ENCODE results near the gene FAM20C.

Gene FAM20C

DNA sequence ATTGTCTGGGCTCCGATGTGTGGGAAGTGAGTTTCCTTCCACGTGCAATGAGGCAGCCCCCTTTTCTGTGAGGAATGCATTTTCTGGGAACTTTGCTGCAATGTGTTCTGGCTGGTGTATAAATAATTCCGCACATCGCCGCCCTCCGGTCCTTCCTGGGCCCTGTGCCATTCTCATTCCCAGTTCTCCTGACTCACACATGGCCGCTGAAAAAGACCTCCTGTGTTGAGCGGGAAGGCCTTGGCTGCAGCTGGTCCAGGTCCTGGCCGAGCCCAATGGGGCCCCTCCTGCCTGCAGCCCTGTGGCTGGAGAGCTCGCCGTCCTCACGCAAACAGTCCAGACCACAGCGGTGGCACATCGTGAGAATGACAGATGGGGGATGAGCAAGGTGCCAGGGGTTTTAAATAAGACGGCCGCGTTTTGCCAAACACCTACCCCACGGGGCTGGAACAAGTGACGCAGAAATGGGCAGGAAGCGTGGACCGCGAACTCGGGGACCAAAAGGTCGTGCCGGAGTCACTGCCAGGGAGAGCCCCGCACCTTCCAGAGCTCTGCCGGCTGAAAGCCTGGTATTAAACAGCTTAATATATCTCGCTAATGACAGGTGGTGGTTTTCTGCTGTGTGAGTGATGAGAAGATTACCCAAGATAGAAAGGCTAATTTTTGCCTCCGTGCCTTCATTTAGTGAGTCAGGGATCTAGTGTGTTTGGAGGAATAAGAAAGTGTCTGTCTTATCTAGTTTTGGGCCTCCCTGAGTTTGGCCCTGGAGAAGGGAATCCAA lies 37.0 kb downstream of the FAM20C start (continued):
- TF ChIP-seq, protein P1, sequence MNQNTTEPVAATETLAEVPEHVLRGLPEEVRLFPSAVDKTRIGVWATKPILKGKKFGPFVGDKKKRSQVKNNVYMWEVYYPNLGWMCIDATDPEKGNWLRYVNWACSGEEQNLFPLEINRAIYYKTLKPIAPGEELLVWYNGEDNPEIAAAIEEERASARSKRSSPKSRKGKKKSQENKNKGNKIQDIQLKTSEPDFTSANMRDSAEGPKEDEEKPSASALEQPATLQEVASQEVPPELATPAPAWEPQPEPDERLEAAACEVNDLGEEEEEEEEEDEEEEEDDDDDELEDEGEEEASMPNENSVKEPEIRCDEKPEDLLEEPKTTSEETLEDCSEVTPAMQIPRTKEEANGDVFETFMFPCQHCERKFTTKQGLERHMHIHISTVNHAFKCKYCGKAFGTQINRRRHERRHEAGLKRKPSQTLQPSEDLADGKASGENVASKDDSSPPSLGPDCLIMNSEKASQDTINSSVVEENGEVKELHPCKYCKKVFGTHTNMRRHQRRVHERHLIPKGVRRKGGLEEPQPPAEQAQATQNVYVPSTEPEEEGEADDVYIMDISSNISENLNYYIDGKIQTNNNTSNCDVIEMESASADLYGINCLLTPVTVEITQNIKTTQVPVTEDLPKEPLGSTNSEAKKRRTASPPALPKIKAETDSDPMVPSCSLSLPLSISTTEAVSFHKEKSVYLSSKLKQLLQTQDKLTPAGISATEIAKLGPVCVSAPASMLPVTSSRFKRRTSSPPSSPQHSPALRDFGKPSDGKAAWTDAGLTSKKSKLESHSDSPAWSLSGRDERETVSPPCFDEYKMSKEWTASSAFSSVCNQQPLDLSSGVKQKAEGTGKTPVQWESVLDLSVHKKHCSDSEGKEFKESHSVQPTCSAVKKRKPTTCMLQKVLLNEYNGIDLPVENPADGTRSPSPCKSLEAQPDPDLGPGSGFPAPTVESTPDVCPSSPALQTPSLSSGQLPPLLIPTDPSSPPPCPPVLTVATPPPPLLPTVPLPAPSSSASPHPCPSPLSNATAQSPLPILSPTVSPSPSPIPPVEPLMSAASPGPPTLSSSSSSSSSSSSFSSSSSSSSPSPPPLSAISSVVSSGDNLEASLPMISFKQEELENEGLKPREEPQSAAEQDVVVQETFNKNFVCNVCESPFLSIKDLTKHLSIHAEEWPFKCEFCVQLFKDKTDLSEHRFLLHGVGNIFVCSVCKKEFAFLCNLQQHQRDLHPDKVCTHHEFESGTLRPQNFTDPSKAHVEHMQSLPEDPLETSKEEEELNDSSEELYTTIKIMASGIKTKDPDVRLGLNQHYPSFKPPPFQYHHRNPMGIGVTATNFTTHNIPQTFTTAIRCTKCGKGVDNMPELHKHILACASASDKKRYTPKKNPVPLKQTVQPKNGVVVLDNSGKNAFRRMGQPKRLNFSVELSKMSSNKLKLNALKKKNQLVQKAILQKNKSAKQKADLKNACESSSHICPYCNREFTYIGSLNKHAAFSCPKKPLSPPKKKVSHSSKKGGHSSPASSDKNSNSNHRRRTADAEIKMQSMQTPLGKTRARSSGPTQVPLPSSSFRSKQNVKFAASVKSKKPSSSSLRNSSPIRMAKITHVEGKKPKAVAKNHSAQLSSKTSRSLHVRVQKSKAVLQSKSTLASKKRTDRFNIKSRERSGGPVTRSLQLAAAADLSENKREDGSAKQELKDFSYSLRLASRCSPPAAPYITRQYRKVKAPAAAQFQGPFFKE (tag by site-specific recombination; IDR thresholded peaks at IDR 0.05; ENCODE audit: borderline replicate concordance): no peak
- TF ChIP-seq ZNF521 (tag by site-specific recombination; IDR thresholded peaks at IDR 0.05): no peak
- no peak for TF ChIP-seq ZNF658 (tag by site-specific recombination; IDR thresholded peaks at IDR 0.05)
- no peak for TF ChIP-seq ZNF223 (tag by site-specific recombination; IDR thresholded peaks at IDR 0.05)
- TF ChIP-seq ZFHX2 (tag by site-specific recombination; conservative IDR thresholded peaks at IDR 0.05): no peak
- TF ChIP-seq, protein P2, sequence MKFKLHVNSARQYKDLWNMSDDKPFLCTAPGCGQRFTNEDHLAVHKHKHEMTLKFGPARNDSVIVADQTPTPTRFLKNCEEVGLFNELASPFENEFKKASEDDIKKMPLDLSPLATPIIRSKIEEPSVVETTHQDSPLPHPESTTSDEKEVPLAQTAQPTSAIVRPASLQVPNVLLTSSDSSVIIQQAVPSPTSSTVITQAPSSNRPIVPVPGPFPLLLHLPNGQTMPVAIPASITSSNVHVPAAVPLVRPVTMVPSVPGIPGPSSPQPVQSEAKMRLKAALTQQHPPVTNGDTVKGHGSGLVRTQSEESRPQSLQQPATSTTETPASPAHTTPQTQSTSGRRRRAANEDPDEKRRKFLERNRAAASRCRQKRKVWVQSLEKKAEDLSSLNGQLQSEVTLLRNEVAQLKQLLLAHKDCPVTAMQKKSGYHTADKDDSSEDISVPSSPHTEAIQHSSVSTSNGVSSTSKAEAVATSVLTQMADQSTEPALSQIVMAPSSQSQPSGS (tag by site-specific recombination; IDR thresholded peaks at IDR 0.05; ENCODE audit: low read depth): no peak
- no peak for TF ChIP-seq ZNF610 (tag by site-specific recombination; IDR thresholded peaks at IDR 0.05; ENCODE audit: borderline replicate concordance)
- TF ChIP-seq, protein P3, sequence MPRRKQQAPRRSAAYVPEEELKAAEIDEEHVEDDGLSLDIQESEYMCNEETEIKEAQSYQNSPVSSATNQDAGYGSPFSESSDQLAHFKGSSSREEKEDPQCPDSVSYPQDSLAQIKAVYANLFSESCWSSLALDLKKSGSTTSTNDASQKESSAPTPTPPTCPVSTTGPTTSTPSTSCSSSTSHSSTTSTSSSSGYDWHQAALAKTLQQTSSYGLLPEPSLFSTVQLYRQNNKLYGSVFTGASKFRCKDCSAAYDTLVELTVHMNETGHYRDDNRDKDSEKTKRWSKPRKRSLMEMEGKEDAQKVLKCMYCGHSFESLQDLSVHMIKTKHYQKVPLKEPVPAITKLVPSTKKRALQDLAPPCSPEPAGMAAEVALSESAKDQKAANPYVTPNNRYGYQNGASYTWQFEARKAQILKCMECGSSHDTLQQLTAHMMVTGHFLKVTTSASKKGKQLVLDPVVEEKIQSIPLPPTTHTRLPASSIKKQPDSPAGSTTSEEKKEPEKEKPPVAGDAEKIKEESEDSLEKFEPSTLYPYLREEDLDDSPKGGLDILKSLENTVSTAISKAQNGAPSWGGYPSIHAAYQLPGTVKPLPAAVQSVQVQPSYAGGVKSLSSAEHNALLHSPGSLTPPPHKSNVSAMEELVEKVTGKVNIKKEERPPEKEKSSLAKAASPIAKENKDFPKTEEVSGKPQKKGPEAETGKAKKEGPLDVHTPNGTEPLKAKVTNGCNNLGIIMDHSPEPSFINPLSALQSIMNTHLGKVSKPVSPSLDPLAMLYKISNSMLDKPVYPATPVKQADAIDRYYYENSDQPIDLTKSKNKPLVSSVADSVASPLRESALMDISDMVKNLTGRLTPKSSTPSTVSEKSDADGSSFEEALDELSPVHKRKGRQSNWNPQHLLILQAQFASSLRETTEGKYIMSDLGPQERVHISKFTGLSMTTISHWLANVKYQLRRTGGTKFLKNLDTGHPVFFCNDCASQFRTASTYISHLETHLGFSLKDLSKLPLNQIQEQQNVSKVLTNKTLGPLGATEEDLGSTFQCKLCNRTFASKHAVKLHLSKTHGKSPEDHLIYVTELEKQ (tag by site-specific recombination; IDR thresholded peaks at IDR 0.05; ENCODE audit: borderline replicate concordance): no peak
- TF ChIP-seq KLF16 (tag by site-specific recombination; IDR thresholded peaks at IDR 0.05): no peak
- TF ChIP-seq FEZF1 (tag by site-specific recombination; IDR thresholded peaks at IDR 0.05): no peak
- TF ChIP-seq ZNF560 (tag by site-specific recombination; IDR thresholded peaks at IDR 0.05; ENCODE audit: borderline replicate concordance): no peak

DNA sequence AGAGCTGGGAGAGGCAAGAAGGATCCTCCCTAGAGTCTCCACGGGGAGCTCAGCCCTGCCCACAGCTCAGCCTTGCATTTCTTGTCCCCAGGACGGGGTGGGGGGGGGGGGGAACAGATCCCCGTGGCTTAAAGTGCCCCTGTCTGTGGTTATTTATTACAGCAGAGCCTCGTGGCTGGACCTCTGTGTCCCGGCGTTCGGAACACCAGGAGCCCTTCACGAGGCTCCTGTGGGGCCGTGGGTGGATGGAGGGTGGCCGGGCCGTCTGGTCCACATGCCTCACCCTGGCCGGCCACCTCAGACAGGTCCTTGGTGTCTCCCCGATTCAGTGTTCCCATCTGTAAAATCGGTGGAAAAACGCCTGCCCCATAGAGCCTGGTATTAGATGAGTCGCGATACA lies 37.9 kb downstream of the FAM20C start:
- Histone ChIP-seq H3K27ac (ENCODE audit: extremely low read depth, low read depth, low read length) (no peak overlapping the region), H3K4me3 (ENCODE audit: low read depth, low read length) (no peak overlapping the region), H3K9me3 (ENCODE audit: control insufficient read depth, insufficient read depth, low read depth, low read length) (no peaks in the 10 kb centered on the region), H3K4me1 (ENCODE audit: control insufficient read depth, insufficient read depth, low read length) (no peaks in the 10 kb centered on the region), H3K36me3 (ENCODE audit: control insufficient read depth in 2 of 2, insufficient read depth in 1 of 2, low read length in 2 of 2) (no peaks in the 10 kb centered on the region)
- POLR2A ChIA-PET: no interaction called here
- CTCF ChIA-PET: interaction anchor here (0.9 kb wide), 1 partner anchor 167 kb away, joined by 3 read pairs; no protein-coding TSS in a partner anchor
- TF ChIP-seq ZNF302 (tag by site-specific recombination; IDR thresholded peaks at IDR 0.05; ENCODE audit: low read depth): no peak
- no peak for TF ChIP-seq ZNF792 (tag by site-specific recombination; IDR thresholded peaks at IDR 0.05)
- no peak for TF ChIP-seq ZNF837 (tag by site-specific recombination; IDR thresholded peaks at IDR 0.05)
- TF ChIP-seq, protein P4, sequence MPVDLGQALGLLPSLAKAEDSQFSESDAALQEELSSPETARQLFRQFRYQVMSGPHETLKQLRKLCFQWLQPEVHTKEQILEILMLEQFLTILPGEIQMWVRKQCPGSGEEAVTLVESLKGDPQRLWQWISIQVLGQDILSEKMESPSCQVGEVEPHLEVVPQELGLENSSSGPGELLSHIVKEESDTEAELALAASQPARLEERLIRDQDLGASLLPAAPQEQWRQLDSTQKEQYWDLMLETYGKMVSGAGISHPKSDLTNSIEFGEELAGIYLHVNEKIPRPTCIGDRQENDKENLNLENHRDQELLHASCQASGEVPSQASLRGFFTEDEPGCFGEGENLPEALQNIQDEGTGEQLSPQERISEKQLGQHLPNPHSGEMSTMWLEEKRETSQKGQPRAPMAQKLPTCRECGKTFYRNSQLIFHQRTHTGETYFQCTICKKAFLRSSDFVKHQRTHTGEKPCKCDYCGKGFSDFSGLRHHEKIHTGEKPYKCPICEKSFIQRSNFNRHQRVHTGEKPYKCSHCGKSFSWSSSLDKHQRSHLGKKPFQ (tag by site-specific recombination; IDR thresholded peaks at IDR 0.05): no peak
- TF ChIP-seq, protein P3 (tag by site-specific recombination; IDR thresholded peaks at IDR 0.05; ENCODE audit: borderline replicate concordance): no peak
- TF ChIP-seq, protein P5, sequence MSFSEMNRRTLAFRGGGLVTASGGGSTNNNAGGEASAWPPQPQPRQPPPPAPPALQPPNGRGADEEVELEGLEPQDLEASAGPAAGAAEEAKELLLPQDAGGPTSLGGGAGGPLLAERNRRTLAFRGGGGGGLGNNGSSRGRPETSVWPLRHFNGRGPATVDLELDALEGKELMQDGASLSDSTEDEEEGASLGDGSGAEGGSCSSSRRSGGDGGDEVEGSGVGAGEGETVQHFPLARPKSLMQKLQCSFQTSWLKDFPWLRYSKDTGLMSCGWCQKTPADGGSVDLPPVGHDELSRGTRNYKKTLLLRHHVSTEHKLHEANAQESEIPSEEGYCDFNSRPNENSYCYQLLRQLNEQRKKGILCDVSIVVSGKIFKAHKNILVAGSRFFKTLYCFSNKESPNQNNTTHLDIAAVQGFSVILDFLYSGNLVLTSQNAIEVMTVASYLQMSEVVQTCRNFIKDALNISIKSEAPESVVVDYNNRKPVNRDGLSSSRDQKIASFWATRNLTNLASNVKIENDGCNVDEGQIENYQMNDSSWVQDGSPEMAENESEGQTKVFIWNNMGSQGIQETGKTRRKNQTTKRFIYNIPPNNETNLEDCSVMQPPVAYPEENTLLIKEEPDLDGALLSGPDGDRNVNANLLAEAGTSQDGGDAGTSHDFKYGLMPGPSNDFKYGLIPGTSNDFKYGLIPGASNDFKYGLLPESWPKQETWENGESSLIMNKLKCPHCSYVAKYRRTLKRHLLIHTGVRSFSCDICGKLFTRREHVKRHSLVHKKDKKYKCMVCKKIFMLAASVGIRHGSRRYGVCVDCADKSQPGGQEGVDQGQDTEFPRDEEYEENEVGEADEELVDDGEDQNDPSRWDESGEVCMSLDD (tag by site-specific recombination; IDR thresholded peaks at IDR 0.05): no peak
